A673 (cell line): ENCODE results near the gene CYSRT1. TPM values are rescaled to one million over a fixed set of nuclear protein-coding genes. Genes with fewer than 3 reads are reported as not detected.

Experiments used
- BruUV-seq: library from RNA; stranded (reverse); fragments of 400-500 nt; replicated peaks from 2 replicates; lab custom pipeline; 2021; lab: Mats Ljungman, UMichigan
- CTCF ChIA-PET: fragments of 300-600 bp; sonication (Branson Sonifier 250); formaldehyde crosslinking; loops from one replicate; lab custom pipeline; 2022; ENCODE audit warnings: antibody characterized with exemption; lab: Charles Lee
- POLR2A ChIA-PET: fragments of 300-600 bp; sonication (Branson Sonifier 250); formaldehyde crosslinking; loops from one replicate; lab custom pipeline; 2022; ENCODE audit warnings: antibody characterized with exemption; ENCODE audit not compliant: low non-redundant PET; lab: Charles Lee
- DNase-seq: peaks from one replicate; pipeline ENCODE4 v3.0.0-alpha.2; 2015; ENCODE audit warnings: low spot score
- H3K27ac ChIP-seq: fragments of 200-600 bp; sonication (generic); 2 replicates; pipeline ENCODE4 v1.5.1; 2016; ENCODE audit warnings: mixed run types, low read depth, mild to moderate bottlenecking, mixed read lengths, antibody characterized with exemption, low read length; ENCODE audit not compliant: poor library complexity, severe bottlenecking
- H3K27me3 ChIP-seq: fragments of 200-600 bp; sonication (generic); replicated peaks from 2 replicates; pipeline ENCODE4 v1.6.1; 2017; ENCODE audit warnings: mixed run types, low read depth, mild to moderate bottlenecking, mixed read lengths, antibody characterized with exemption, low read length; ENCODE audit not compliant: insufficient read depth, poor library complexity
- H3K36me3 ChIP-seq: fragments of 200-600 bp; sonication (generic); 2 replicates; pipeline ENCODE4 v1.6.1; 2016; ENCODE audit warnings: mixed run types, mild to moderate bottlenecking, mixed read lengths, antibody characterized with exemption, low read length; ENCODE audit not compliant: insufficient read depth, poor library complexity, severe bottlenecking
- H3K4me1 ChIP-seq: fragments of 200-600 bp; sonication (generic); 2 replicates; pipeline ENCODE4 v1.6.1; 2017; ENCODE audit warnings: mixed run types, mild to moderate bottlenecking, mixed read lengths, antibody characterized with exemption, low read length; ENCODE audit not compliant: insufficient read depth, poor library complexity, severe bottlenecking
- H3K4me3 ChIP-seq: fragments of 200-600 bp; sonication (generic); 2 replicates; pipeline ENCODE4 v1.5.1; 2016; ENCODE audit warnings: low read depth, mixed run types, mild to moderate bottlenecking, mixed read lengths, low read length; ENCODE audit not compliant: poor library complexity, severe bottlenecking
- H3K9me3 ChIP-seq: fragments of 200-600 bp; sonication (generic); 2 replicates; pipeline ENCODE4 v1.6.1; 2016; ENCODE audit warnings: mixed run types, low read depth, mild to moderate bottlenecking, mixed read lengths, antibody characterized with exemption, low read length; ENCODE audit not compliant: poor library complexity, severe bottlenecking
- CTCF ChIP-seq: fragments of 300-800, 200-600 bp; sonication (generic); conservative IDR thresholded peaks from 2 replicates; pipeline ENCODE4 v1.5.1; 2017; ENCODE audit warnings: low read depth, mild to moderate bottlenecking, antibody characterized with exemption, low read length, moderate library complexity, mixed read lengths
- EZH2 ChIP-seq: fragments of 200-600 bp; sonication (generic); IDR thresholded peaks from 2 replicates; pipeline ENCODE4 v1.6.1; 2017; ENCODE audit warnings: borderline replicate concordance, low read depth, mild to moderate bottlenecking, mixed read lengths, antibody characterized with exemption, low read length; ENCODE audit not compliant: poor library complexity, severe bottlenecking
- intact Hi-C: fragments of 100-400 bp; cut with micrococcal nuclease; formaldehyde crosslinking; loops from one replicate; pipeline ENCODE4 v1.10.0; 2022; ENCODE audit not compliant: unreplicated experiment
- total RNA-seq: library from RNA; stranded (reverse); gene quantifications from 2 replicates; pipeline ENCODE4 v1.2.3, GENCODE V29; 2021

The CYSRT1 gene
- total RNA-seq, 1 experiment from 2014 or later = 0.37 TPM

GRCh38 chr9:137223078-137223970, 1.6 kb upstream of the CYSRT1 start:
- peak; percentile 99 for DNase-seq
- Histone ChIP-seq H3K4me3 (peak overlapping the region; percentile 72), H3K4me1 (peaks cover 9% of the 10 kb centered on the region), H3K27me3 (no peaks in the 10 kb centered on the region), H3K36me3 (no peaks in the 10 kb centered on the region), H3K9me3 (no peaks in the 10 kb centered on the region), H3K27ac (peak overlapping the region; percentile 87)
- TF ChIP-seq EZH2 (no peak), CTCF (no peak)
- POLR2A ChIA-PET = interaction anchor here (0.6 to 0.7 kb wide), 3 partner anchors 17 to 152 kb away, joined by 3 to 16 read pairs (median 9); no protein-coding TSS in a partner anchor
- CTCF ChIA-PET = interaction anchor here (0.6 to 1.7 kb wide), 9 partner anchors 9 to 339 kb away, joined by 3 to 22 read pairs (median 5); no protein-coding TSS in a partner anchor
- intact Hi-C loops = loop anchor here (5.0 kb wide), 1 partner anchor 431 kb away; the partner anchor contains the start of gene TMEM141
- no TSS peak for BruUV-seq

GRCh38 chr9:137225699-137226331, 841 bp downstream of the CYSRT1 start:
- BruUV-seq = no TSS peak
- intact Hi-C loops = no loop called here
- Histone ChIP-seq H3K27ac (no peak overlapping the region), H3K4me3 (no peak overlapping the region), H3K36me3 (no peaks in the 10 kb centered on the region), H3K9me3 (no peaks in the 10 kb centered on the region), H3K27me3 (no peaks in the 10 kb centered on the region), H3K4me1 (peaks cover 9% of the 10 kb centered on the region)
- TF ChIP-seq EZH2 (no peak), CTCF (no peak)
- DNase-seq = no peak
- POLR2A ChIA-PET = no interaction called here
- CTCF ChIA-PET = interaction anchor here (0.5 kb wide), 1 partner anchor 106 kb away, joined by 3 read pairs; no protein-coding TSS in a partner anchor

- intact Hi-C loops = loop anchor here (1.0 kb wide), 1 partner anchor 108 kb away; no protein-coding TSS in a partner anchor
- TF ChIP-seq CTCF (no peak), EZH2 (no peak)
- BruUV-seq = no TSS peak
- H3K36me3 ChIP-seq = no peaks in the 10 kb centered on the region
- no peak overlapping the region for H3K27ac ChIP-seq
- H3K4me1 ChIP-seq = peaks cover 9% of the 10 kb centered on the region
- CTCF ChIA-PET = interaction anchor here (1.8 kb wide), 1 partner anchor 10 kb away, joined by 10 read pairs; no protein-coding TSS in a partner anchor
- H3K27me3 ChIP-seq = no peaks in the 10 kb centered on the region
- no peaks in the 10 kb centered on the region for H3K9me3 ChIP-seq
- POLR2A ChIA-PET = interaction anchor here (1.4 kb wide), 1 partner anchor 14 kb away, joined by 3 read pairs; no protein-coding TSS in a partner anchor
- no peak for DNase-seq
- no peak overlapping the region for H3K4me3 ChIP-seq
These were observed 1.5 kb downstream of the CYSRT1 start for GRCh38 chr9:137226338-137227053.
